ENCODE results near the gene SHMT2. TPM values are rescaled to one million over a fixed set of nuclear protein-coding genes. Genes with fewer than 3 reads are reported as not detected.

The SHMT2 gene
- total and polyA plus RNA-seq, 2 donors (not counting 1 experiment from before 2014, with no cell fraction given) = 154 to 380 TPM

DNA sequence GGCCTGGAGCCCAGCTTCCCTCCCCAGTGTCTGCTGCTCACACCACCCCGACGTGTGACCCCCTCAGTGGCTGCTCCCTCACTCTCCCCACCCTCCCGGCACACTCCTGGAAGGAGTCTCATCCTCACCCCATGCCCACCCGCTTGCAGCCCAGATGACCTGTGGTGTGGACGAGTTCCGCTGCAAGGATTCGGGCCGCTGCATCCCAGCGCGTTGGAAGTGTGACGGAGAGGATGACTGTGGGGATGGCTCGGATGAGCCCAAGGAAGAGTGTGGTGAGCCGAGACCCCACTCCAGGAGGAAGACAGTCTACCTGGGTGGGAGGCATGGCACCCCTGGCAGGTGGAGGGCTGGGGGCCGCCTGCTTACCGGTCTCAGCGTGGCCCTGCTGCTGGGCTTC, 27.9 kb upstream of the SHMT2 start:
- Histone ChIP-seq H3K36me3 (ENCODE audit: control insufficient read depth, insufficient read depth, low read length) (peaks cover 84% of the 10 kb centered on the region), H3K4me2 (ENCODE audit: extremely low read depth, insufficient read depth, low read length) (no peak overlapping the region), H3K27me3 (ENCODE audit: control insufficient read depth, insufficient read depth, low read length) (no peaks in the 10 kb centered on the region), H3K27ac (ENCODE audit: insufficient read depth, low read length) (no peak overlapping the region), H3K79me2 (ENCODE audit: control insufficient read depth, insufficient read depth, low read length) (no peaks in the 10 kb centered on the region), H3K4me1 (ENCODE audit: control insufficient read depth, extremely low read depth, insufficient read depth, low read length) (no peaks in the 10 kb centered on the region), H3K9me3 (ENCODE audit: control insufficient read depth, insufficient read depth, low read depth, low read length) (no peaks in the 10 kb centered on the region), H2AFZ (ENCODE audit: low read length) (no peak overlapping the region), H3K4me3 (replicated peaks in 1 of 4; ENCODE audit: control extremely low read depth in 1 of 4, insufficient read depth in 1 of 4, low read depth in 3 of 4, low read length in 4 of 4) (no peak overlapping the region), H4K20me1 (ENCODE audit: control insufficient read depth, extremely low read depth, insufficient read depth, low read length) (no peaks in the 10 kb centered on the region), H3K9ac (ENCODE audit: insufficient read depth, low read length) (no peak overlapping the region)
- no peak for TF ChIP-seq EZH2 (IDR thresholded peaks at IDR 0.05; ENCODE audit: low read length, missing control alignments)
- TF ChIP-seq, protein P1, sequence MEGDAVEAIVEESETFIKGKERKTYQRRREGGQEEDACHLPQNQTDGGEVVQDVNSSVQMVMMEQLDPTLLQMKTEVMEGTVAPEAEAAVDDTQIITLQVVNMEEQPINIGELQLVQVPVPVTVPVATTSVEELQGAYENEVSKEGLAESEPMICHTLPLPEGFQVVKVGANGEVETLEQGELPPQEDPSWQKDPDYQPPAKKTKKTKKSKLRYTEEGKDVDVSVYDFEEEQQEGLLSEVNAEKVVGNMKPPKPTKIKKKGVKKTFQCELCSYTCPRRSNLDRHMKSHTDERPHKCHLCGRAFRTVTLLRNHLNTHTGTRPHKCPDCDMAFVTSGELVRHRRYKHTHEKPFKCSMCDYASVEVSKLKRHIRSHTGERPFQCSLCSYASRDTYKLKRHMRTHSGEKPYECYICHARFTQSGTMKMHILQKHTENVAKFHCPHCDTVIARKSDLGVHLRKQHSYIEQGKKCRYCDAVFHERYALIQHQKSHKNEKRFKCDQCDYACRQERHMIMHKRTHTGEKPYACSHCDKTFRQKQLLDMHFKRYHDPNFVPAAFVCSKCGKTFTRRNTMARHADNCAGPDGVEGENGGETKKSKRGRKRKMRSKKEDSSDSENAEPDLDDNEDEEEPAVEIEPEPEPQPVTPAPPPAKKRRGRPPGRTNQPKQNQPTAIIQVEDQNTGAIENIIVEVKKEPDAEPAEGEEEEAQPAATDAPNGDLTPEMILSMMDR (conservative IDR thresholded peaks at IDR 0.05 in 1 of 2, IDR thresholded peaks at IDR 0.05 in 1 of 2; ENCODE audit: low read depth in 1 of 2, low read length in 2 of 2) = no peak
- no peak for DNase-seq (ENCODE audit: low read depth in 2 of 2)

DNA sequence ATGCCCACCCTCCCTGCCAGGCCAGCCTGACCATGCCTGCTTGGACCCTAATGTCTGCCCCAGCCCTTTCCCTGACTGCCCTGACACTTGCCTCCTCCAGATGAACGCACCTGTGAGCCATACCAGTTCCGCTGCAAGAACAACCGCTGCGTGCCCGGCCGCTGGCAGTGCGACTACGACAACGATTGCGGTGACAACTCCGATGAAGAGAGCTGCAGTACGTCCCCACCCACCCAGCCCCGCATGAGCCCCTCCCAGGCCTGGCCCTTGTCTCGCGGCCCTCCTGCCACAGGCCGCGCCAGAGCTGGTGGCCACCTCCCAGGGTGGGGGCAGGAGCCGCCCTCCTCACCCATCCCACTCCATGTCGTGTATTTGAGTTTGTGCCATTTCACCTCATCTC, 27.2 kb upstream of the SHMT2 start:
- no peak for TF ChIP-seq EZH2 (IDR thresholded peaks at IDR 0.05; ENCODE audit: low read length, missing control alignments)
- TF ChIP-seq, protein P1 (conservative IDR thresholded peaks at IDR 0.05 in 1 of 2, IDR thresholded peaks at IDR 0.05 in 1 of 2; ENCODE audit: low read depth in 1 of 2, low read length in 2 of 2) = no peak
- no peaks in the 10 kb centered on the region for H3K79me2 ChIP-seq (ENCODE audit: control insufficient read depth, insufficient read depth, low read length)
- no peaks in the 10 kb centered on the region for H3K4me1 ChIP-seq (ENCODE audit: control insufficient read depth, extremely low read depth, insufficient read depth, low read length)
- H2AFZ ChIP-seq (ENCODE audit: low read length) = no peak overlapping the region
- H3K4me3 ChIP-seq (replicated peaks in 1 of 4; ENCODE audit: control extremely low read depth in 1 of 4, insufficient read depth in 1 of 4, low read depth in 3 of 4, low read length in 4 of 4) = no peak overlapping the region
- no peak overlapping the region for H3K9ac ChIP-seq (ENCODE audit: insufficient read depth, low read length)
- H3K9me3 ChIP-seq (ENCODE audit: control insufficient read depth, insufficient read depth, low read depth, low read length) = no peaks in the 10 kb centered on the region
- DNase-seq (ENCODE audit: low read depth in 2 of 2) = no peak
- H3K4me2 ChIP-seq (ENCODE audit: extremely low read depth, insufficient read depth, low read length) = no peak overlapping the region
- H4K20me1 ChIP-seq (ENCODE audit: control insufficient read depth, extremely low read depth, insufficient read depth, low read length) = no peaks in the 10 kb centered on the region
- peaks cover 80% of the 10 kb centered on the region for H3K36me3 ChIP-seq (ENCODE audit: control insufficient read depth, insufficient read depth, low read length)
- no peak overlapping the region for H3K27ac ChIP-seq (ENCODE audit: insufficient read depth, low read length)
- no peaks in the 10 kb centered on the region for H3K27me3 ChIP-seq (ENCODE audit: control insufficient read depth, insufficient read depth, low read length)

DNA sequence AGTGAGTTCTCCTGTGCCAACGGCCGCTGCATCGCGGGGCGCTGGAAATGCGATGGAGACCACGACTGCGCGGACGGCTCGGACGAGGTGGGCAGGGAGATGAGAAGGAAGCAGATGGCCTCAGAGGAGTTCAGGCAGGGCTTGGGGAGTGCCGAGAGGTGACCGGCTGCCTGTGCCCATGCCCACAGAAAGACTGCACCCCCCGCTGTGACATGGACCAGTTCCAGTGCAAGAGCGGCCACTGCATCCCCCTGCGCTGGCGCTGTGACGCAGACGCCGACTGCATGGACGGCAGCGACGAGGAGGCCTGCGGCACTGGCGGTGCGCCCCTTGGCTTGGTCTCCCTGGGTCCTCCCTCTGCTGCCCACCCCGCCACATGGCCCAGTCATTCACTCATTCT, 26.3 kb upstream of the SHMT2 start:
- peaks cover 79% of the 10 kb centered on the region for H3K36me3 ChIP-seq (ENCODE audit: control insufficient read depth, insufficient read depth, low read length)
- H3K9ac ChIP-seq (ENCODE audit: insufficient read depth, low read length) = no peak overlapping the region
- H3K4me1 ChIP-seq (ENCODE audit: control insufficient read depth, extremely low read depth, insufficient read depth, low read length) = no peaks in the 10 kb centered on the region
- no peak overlapping the region for H3K4me2 ChIP-seq (ENCODE audit: extremely low read depth, insufficient read depth, low read length)
- H3K4me3 ChIP-seq (replicated peaks in 1 of 4; ENCODE audit: control extremely low read depth in 1 of 4, insufficient read depth in 1 of 4, low read depth in 3 of 4, low read length in 4 of 4) = no peak overlapping the region
- no peaks in the 10 kb centered on the region for H4K20me1 ChIP-seq (ENCODE audit: control insufficient read depth, extremely low read depth, insufficient read depth, low read length)
- no peaks in the 10 kb centered on the region for H3K27me3 ChIP-seq (ENCODE audit: control insufficient read depth, insufficient read depth, low read length)
- H3K27ac ChIP-seq (ENCODE audit: insufficient read depth, low read length) = no peak overlapping the region
- no peak for DNase-seq (ENCODE audit: low read depth in 2 of 2)
- H3K9me3 ChIP-seq (ENCODE audit: control insufficient read depth, insufficient read depth, low read depth, low read length) = no peaks in the 10 kb centered on the region
- TF ChIP-seq EZH2 (IDR thresholded peaks at IDR 0.05; ENCODE audit: low read length, missing control alignments) = no peak
- TF ChIP-seq, protein P1 (conservative IDR thresholded peaks at IDR 0.05 in 1 of 2, IDR thresholded peaks at IDR 0.05 in 1 of 2; ENCODE audit: low read depth in 1 of 2, low read length in 2 of 2) = no peak
- no peaks in the 10 kb centered on the region for H3K79me2 ChIP-seq (ENCODE audit: control insufficient read depth, insufficient read depth, low read length)
- H2AFZ ChIP-seq (ENCODE audit: low read length) = no peak overlapping the region
